ENCODE measurements around the gene MCRIP1. TPM values are rescaled to one million over a fixed set of nuclear protein-coding genes. Genes with fewer than 3 reads are reported as not detected.
A peak's percentile ranks its signal among the peaks of the same experiment; 100 is the strongest.

Gene MCRIP1
- total and polyA plus RNA-seq, 2 experiments from 2014 or later, result 102 to 145 TPM

- Histone ChIP-seq H3K9ac (no peak overlapping the region), H3K36me3 (ENCODE audit: low read depth) (no peaks in the 10 kb centered on the region), H2AFZ (no peak overlapping the region), H3K4me1 (ENCODE audit: insufficient read depth) (no peaks in the 10 kb centered on the region), H3K4me3 (no peak overlapping the region), H3K4me2 (ENCODE audit: unreplicated experiment) (no peak overlapping the region), H3K9me3 (ENCODE audit: low read depth) (no peaks in the 10 kb centered on the region), H4K20me1 (ENCODE audit: insufficient read depth) (no peaks in the 10 kb centered on the region), H3K9me2 (ENCODE audit: insufficient read depth) (no peaks in the 10 kb centered on the region), H3K79me2 (ENCODE audit: insufficient read depth) (peaks cover 11% of the 10 kb centered on the region; the same call in 1 of the 2 replicates), H3F3A (ENCODE audit: insufficient read depth) (no peaks in the 10 kb centered on the region), H3K27me3 (replicated peaks; ENCODE audit: insufficient read depth) (no peaks in the 10 kb centered on the region), H3K27ac (no peak overlapping the region)
- 92 to 93% methylated on average over 21 to 30 of the region's 30 CpGs for WGBS, 2 experiments (ENCODE audit: low coverage in 1 of 2, low lambda C conversion rate in 2 of 2, missing lambda C conversion rate in 2 of 2)
- no peak for DNase-seq
- TF ChIP-seq EZH2 (IDR thresholded peaks at IDR 0.05; ENCODE audit: insufficient read depth, poor library complexity, severe bottlenecking), result no peak
- TF ChIP-seq EZH2phosphoT487 (IDR thresholded peaks at IDR 0.05; ENCODE audit: insufficient read depth, low read depth), result no peak
- in situ Hi-C loops (cut with MboI), result no loop called here
Measured at GRCh38 chr17:81822996-81823819, 9.9 kb downstream of the MCRIP1 start.

- Histone ChIP-seq H3K79me2 (ENCODE audit: insufficient read depth) (peaks cover 2% of the 10 kb centered on the region; the same call in 1 of the 2 replicates), H3K9ac (no peak overlapping the region), H3F3A (ENCODE audit: insufficient read depth) (no peaks in the 10 kb centered on the region), H3K27me3 (replicated peaks; ENCODE audit: insufficient read depth) (no peaks in the 10 kb centered on the region), H3K4me3 (no peak overlapping the region), H3K36me3 (ENCODE audit: low read depth) (no peaks in the 10 kb centered on the region), H3K4me1 (ENCODE audit: insufficient read depth) (no peaks in the 10 kb centered on the region), H4K20me1 (ENCODE audit: insufficient read depth) (no peaks in the 10 kb centered on the region), H3K27ac (no peak overlapping the region), H2AFZ (no peak overlapping the region), H3K9me3 (ENCODE audit: low read depth) (no peaks in the 10 kb centered on the region), H3K9me2 (ENCODE audit: insufficient read depth) (no peaks in the 10 kb centered on the region), H3K4me2 (ENCODE audit: unreplicated experiment) (no peak overlapping the region)
- in situ Hi-C loops (cut with MboI), result no loop called here
- WGBS, 2 experiments (ENCODE audit: low coverage in 1 of 2, low lambda C conversion rate in 2 of 2, missing lambda C conversion rate in 2 of 2), result 91 to 92% methylated on average over 8 of the region's 8 CpGs
- no peak for DNase-seq
- TF ChIP-seq EZH2phosphoT487 (IDR thresholded peaks at IDR 0.05; ENCODE audit: insufficient read depth, low read depth), result no peak
- TF ChIP-seq EZH2 (IDR thresholded peaks at IDR 0.05; ENCODE audit: insufficient read depth, poor library complexity, severe bottlenecking), result no peak
Measured at GRCh38 chr17:81822312-81822637, 10.8 kb downstream of the MCRIP1 start.

- in situ Hi-C loops (cut with MboI), result no loop called here
- H3K4me1 ChIP-seq (ENCODE audit: insufficient read depth), result no peaks in the 10 kb centered on the region
- no peaks in the 10 kb centered on the region for H4K20me1 ChIP-seq (ENCODE audit: insufficient read depth)
- no peak overlapping the region for H3K27ac ChIP-seq
- 39 to 46% methylated on average over 20 of the region's 20 CpGs for WGBS, 2 experiments (ENCODE audit: low coverage in 1 of 2, low lambda C conversion rate in 2 of 2, missing lambda C conversion rate in 2 of 2)
- no peaks in the 10 kb centered on the region for H3F3A ChIP-seq (ENCODE audit: insufficient read depth)
- peak; percentile 84 for DNase-seq
- no peaks in the 10 kb centered on the region for H3K36me3 ChIP-seq (ENCODE audit: low read depth)
- no peaks in the 10 kb centered on the region for H3K9me3 ChIP-seq (ENCODE audit: low read depth)
- no peaks in the 10 kb centered on the region for H3K79me2 ChIP-seq (ENCODE audit: insufficient read depth)
- H3K4me2 ChIP-seq (ENCODE audit: unreplicated experiment), result no peak overlapping the region
- no peaks in the 10 kb centered on the region for H3K27me3 ChIP-seq (replicated peaks; ENCODE audit: insufficient read depth)
- TF ChIP-seq EZH2 (IDR thresholded peaks at IDR 0.05; ENCODE audit: insufficient read depth, poor library complexity, severe bottlenecking) (no peak), EZH2phosphoT487 (IDR thresholded peaks at IDR 0.05; ENCODE audit: insufficient read depth, low read depth) (no peak)
- no peaks in the 10 kb centered on the region for H3K9me2 ChIP-seq (ENCODE audit: insufficient read depth)
- H3K4me3 ChIP-seq, result no peak overlapping the region
- H2AFZ ChIP-seq, result no peak overlapping the region
- H3K9ac ChIP-seq, result no peak overlapping the region
Measured at GRCh38 chr17:81821603-81822311, 11.3 kb downstream of the MCRIP1 start.

GRCh38 chr17:81821147-81821546 is 11.9 kb downstream of the MCRIP1 start:
- Histone ChIP-seq H3K9me2 (ENCODE audit: insufficient read depth) (no peaks in the 10 kb centered on the region), H3K4me3 (no peak overlapping the region), H3K36me3 (ENCODE audit: low read depth) (no peaks in the 10 kb centered on the region), H3K4me1 (ENCODE audit: insufficient read depth) (no peaks in the 10 kb centered on the region), H3K79me2 (ENCODE audit: insufficient read depth) (no peaks in the 10 kb centered on the region), H3K27ac (no peak overlapping the region), H3K4me2 (ENCODE audit: unreplicated experiment) (no peak overlapping the region), H2AFZ (no peak overlapping the region), H3F3A (ENCODE audit: insufficient read depth) (no peaks in the 10 kb centered on the region), H3K9me3 (ENCODE audit: low read depth) (no peaks in the 10 kb centered on the region), H3K9ac (no peak overlapping the region), H4K20me1 (ENCODE audit: insufficient read depth) (no peaks in the 10 kb centered on the region), H3K27me3 (replicated peaks; ENCODE audit: insufficient read depth) (no peaks in the 10 kb centered on the region)
- TF ChIP-seq EZH2 (IDR thresholded peaks at IDR 0.05; ENCODE audit: insufficient read depth, poor library complexity, severe bottlenecking) (no peak), EZH2phosphoT487 (IDR thresholded peaks at IDR 0.05; ENCODE audit: insufficient read depth, low read depth) (no peak)
- 72 to 74% methylated on average over 8 of the region's 8 CpGs for WGBS, 2 experiments (ENCODE audit: low coverage in 1 of 2, low lambda C conversion rate in 2 of 2, missing lambda C conversion rate in 2 of 2)
- in situ Hi-C loops (cut with MboI), result no loop called here
- DNase-seq, result no peak
